Measurements from ENCODE around the gene ABCC5. TPM values are rescaled to one million over a fixed set of nuclear protein-coding genes. Genes with fewer than 3 reads are reported as not detected.

Gene ABCC5
- total RNA-seq, 1 donor from 2014 or later = 49.4 TPM

- Histone ChIP-seq H3K4me1 (peaks cover 2% of the 10 kb centered on the region), H3K4me3 (no peak overlapping the region), H3K9me3 (replicated peaks) (no peaks in the 10 kb centered on the region), H3K27ac (replicated peaks) (no peak overlapping the region), H3K27me3 (ENCODE audit: low read depth) (peaks cover 69% of the 10 kb centered on the region), H3K36me3 (no peaks in the 10 kb centered on the region)
- DNase-seq = no peak
- intact Hi-C loops (cut with micrococcal nuclease) = loop anchor here (10.0 kb wide), 1 partner anchor 118 kb away; the partner anchor contains the start of gene ABCC5
- no peak for TF ChIP-seq CTCF (IDR thresholded peaks at IDR 0.05; ENCODE audit: borderline replicate concordance)
Observed at GRCh38 chr3:183896610-183897009, 121.1 kb downstream of the ABCC5 start.

- no peak for TF ChIP-seq CTCF (IDR thresholded peaks at IDR 0.05; ENCODE audit: borderline replicate concordance)
- Histone ChIP-seq H3K27ac (replicated peaks) (no peak overlapping the region), H3K36me3 (no peaks in the 10 kb centered on the region), H3K27me3 (ENCODE audit: low read depth) (peaks cover 66% of the 10 kb centered on the region), H3K4me3 (no peak overlapping the region), H3K9me3 (replicated peaks) (no peaks in the 10 kb centered on the region), H3K4me1 (peaks cover 2% of the 10 kb centered on the region)
- intact Hi-C loops (cut with micrococcal nuclease) = loop anchor here (10.0 kb wide), 1 partner anchor 119 kb away; the partner anchor contains the start of gene ABCC5
- no peak for DNase-seq
Observed at GRCh38 chr3:183896184-183896583, 121.5 kb downstream of the ABCC5 start.

- TF ChIP-seq CTCF (IDR thresholded peaks at IDR 0.05; ENCODE audit: borderline replicate concordance) = no peak
- intact Hi-C loops (cut with micrococcal nuclease) = loop anchor here (10.0 kb wide), 1 partner anchor 119 kb away; the partner anchor contains the start of gene ABCC5
Observed at GRCh38 chr3:183895774-183896173, 121.9 kb downstream of the ABCC5 start.

GRCh38 chr3:183895296-183895695, 122.4 kb downstream of the ABCC5 start:
- no peak for DNase-seq
- Histone ChIP-seq H3K27me3 (ENCODE audit: low read depth) (peaks cover 63% of the 10 kb centered on the region), H3K36me3 (no peaks in the 10 kb centered on the region), H3K9me3 (replicated peaks) (no peaks in the 10 kb centered on the region), H3K27ac (replicated peaks) (no peak overlapping the region), H3K4me1 (peaks cover 2% of the 10 kb centered on the region), H3K4me3 (no peak overlapping the region)
- intact Hi-C loops (cut with micrococcal nuclease) = loop anchor here (10.0 kb wide), 1 partner anchor 120 kb away; the partner anchor contains the start of gene ABCC5
- peak; percentile 86 for TF ChIP-seq CTCF (IDR thresholded peaks at IDR 0.05; ENCODE audit: borderline replicate concordance)

More at GRCh38 chr3:183895774-183896173, 121.9 kb downstream of the ABCC5 start:
- Histone ChIP-seq H3K9me3 (replicated peaks) (no peaks in the 10 kb centered on the region), H3K4me3 (no peak overlapping the region), H3K36me3 (no peaks in the 10 kb centered on the region), H3K4me1 (peaks cover 2% of the 10 kb centered on the region), H3K27ac (replicated peaks) (no peak overlapping the region), H3K27me3 (ENCODE audit: low read depth) (peaks cover 67% of the 10 kb centered on the region)
- DNase-seq = no peak

GRCh38 chr3:183892610-183893214, 125.0 kb downstream of the ABCC5 start:
- no peak overlapping the region for H3K27ac ChIP-seq (replicated peaks)
- no peak for DNase-seq
- no peak for TF ChIP-seq CTCF (IDR thresholded peaks at IDR 0.05; ENCODE audit: borderline replicate concordance)
- peaks cover 2% of the 10 kb centered on the region for H3K4me1 ChIP-seq
- peaks cover 44% of the 10 kb centered on the region for H3K27me3 ChIP-seq (ENCODE audit: low read depth)
- no peak overlapping the region for H3K4me3 ChIP-seq
- H3K9me3 ChIP-seq (replicated peaks) = no peaks in the 10 kb centered on the region
- intact Hi-C loops (cut with micrococcal nuclease) = loop anchor here (10.0 kb wide), 1 partner anchor 122 kb away; the partner anchor contains the start of gene ABCC5
- no peaks in the 10 kb centered on the region for H3K36me3 ChIP-seq

Measured in left ventricle myocardium inferior (tissue), 1 donor.